Colonic mucosa (tissue), 4 donors: ENCODE measurements around the gene DEPDC4. TPM values are rescaled to one million over a fixed set of nuclear protein-coding genes. Genes with fewer than 3 reads are reported as not detected.

Experiments used
- DNase-seq: peaks from one replicate; pipeline ENCODE4 v3.0.0-alpha.2; 2020
- H3K27ac ChIP-seq: fragments of 200-600 bp; one replicate; pipeline ENCODE4 v1.8.0; 2021
- H3K27me3 ChIP-seq: fragments of 200-600 bp; one replicate; pipeline ENCODE4 v1.8.0; 2021
- H3K36me3 ChIP-seq: fragments of 200-600 bp; one replicate; pipeline ENCODE4 v1.8.0; 2021
- H3K4me1 ChIP-seq: fragments of 200-600 bp; one replicate; pipeline ENCODE4 v1.8.0; 2021; ENCODE audit warnings: mild to moderate bottlenecking
- H3K4me3 ChIP-seq: fragments of 200-600 bp; one replicate; pipeline ENCODE4 v1.8.0; 2021
- H3K9ac ChIP-seq, 2 donors: one replicate each; pipeline ENCODE4 v1.7.0; 2013; ENCODE audit warnings: control low read depth in 2 of 2, low read depth in 2 of 2, low read length in 2 of 2
- H3K9me3 ChIP-seq: fragments of 200-600 bp; one replicate; pipeline ENCODE4 v1.8.0; 2021
- CTCF ChIP-seq: fragments of 200-600 bp; IDR thresholded peaks from one replicate; pipeline ENCODE4 v1.8.0; 2022; ENCODE audit warnings: antibody characterized with exemption, mild to moderate bottlenecking
- intact Hi-C: fragments of 100-400 bp; cut with DNase I; formaldehyde crosslinking; loops from one replicate; pipeline ENCODE4 v1.14.1; 2022
- total RNA-seq, 2 donors: library from RNA; stranded (reverse); fragmentation: NEBNext Ultra II Directional in 1 of 2; extraction: Animal tissue kit (Norgen Biotek cat#: 25700) in 1 of 2; gene quantifications; one replicate each; pipeline ENCODE4 v1.2.1, GENCODE V29; 2021
- donor health status: healthy.
- donor health status: DM: no; HTN: no; CAD: no.
- donor health status: DM: no; HTN: no; CAD: no.

Gene DEPDC4
- total RNA-seq, 2 donors from 2014 or later, result 2.8 to 2.9 TPM

GRCh38 chr12:100199023-100199346, 67.9 kb downstream of the DEPDC4 start:
- Histone ChIP-seq H3K27ac (peak overlapping the region; percentile 78), H3K9me3 (no peaks in the 10 kb centered on the region), H3K4me3 (peak overlapping the region; percentile 72), H3K9ac (peak overlapping the region; percentile 62 to 81), H3K4me1 (peaks cover 4% of the 10 kb centered on the region), H3K36me3 (no peaks in the 10 kb centered on the region), H3K27me3 (no peaks in the 10 kb centered on the region)
- intact Hi-C loops, result loop anchor here (5.0 to 10.0 kb wide), 2 partner anchors 37 to 124 kb away; no protein-coding TSS in a partner anchor
- DNase-seq, result peak; percentile 28
- no peak for TF ChIP-seq CTCF

GRCh38 chr12:100197486-100197885, 69.4 kb downstream of the DEPDC4 start:
- Histone ChIP-seq H3K4me3 (no peak overlapping the region), H3K4me1 (peaks cover 4% of the 10 kb centered on the region), H3K9ac (no peak overlapping the region), H3K27ac (no peak overlapping the region), H3K27me3 (no peaks in the 10 kb centered on the region), H3K36me3 (no peaks in the 10 kb centered on the region), H3K9me3 (no peaks in the 10 kb centered on the region)
- no peak for DNase-seq
- TF ChIP-seq CTCF, result no peak
- intact Hi-C loops, result loop anchor here (5.0 to 10.0 kb wide), 2 partner anchors 35 to 123 kb away; no protein-coding TSS in a partner anchor

DNA sequence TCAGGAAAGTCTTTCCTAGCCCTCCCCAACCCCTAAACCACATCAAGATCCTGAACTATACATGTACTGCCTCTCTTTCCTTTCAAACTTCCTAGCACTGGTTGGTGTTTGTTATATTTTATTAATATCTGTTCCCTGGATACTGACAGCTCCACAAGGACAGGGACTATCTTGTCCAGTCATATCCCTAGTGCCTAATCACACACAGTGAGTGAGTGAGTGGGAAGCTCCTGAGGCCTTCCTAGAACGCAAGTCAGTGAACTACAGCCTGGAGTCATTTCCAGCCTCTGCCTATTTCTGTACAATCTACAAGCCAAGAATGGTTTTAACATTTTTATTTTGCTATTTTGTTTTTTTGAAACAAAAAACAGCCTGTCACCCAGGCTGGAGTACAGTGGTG, 73.8 kb downstream of the DEPDC4 start:
- intact Hi-C loops, result loop anchor here (10.0 kb wide), 1 partner anchor 118 kb away; no protein-coding TSS in a partner anchor
- Histone ChIP-seq H3K4me3 (no peak overlapping the region), H3K27ac (no peak overlapping the region), H3K4me1 (no peaks in the 10 kb centered on the region), H3K9ac (no peak overlapping the region), H3K27me3 (no peaks in the 10 kb centered on the region), H3K36me3 (no peaks in the 10 kb centered on the region), H3K9me3 (no peaks in the 10 kb centered on the region)
- no peak for DNase-seq
- no peak for TF ChIP-seq CTCF

Other genes with a start within 250 kb of the DEPDC4 start
- 10 to 100 TPM; 20.2 to 23.8 TPM for gene BLTP3B, start 124.2 kb downstream of the DEPDC4 start, total RNA-seq
- 10 to 100 TPM; 24.3 to 37.7 TPM for gene ACTR6, start 66.3 kb downstream of the DEPDC4 start, total RNA-seq
- gene SCYL2, start 98 bp upstream of the DEPDC4 start, total RNA-seq, result 10 to 100 TPM; 58.4 to 91.1 TPM
- 1 to 10 TPM in 1 of 2 donors, under 1 TPM in 1; 0.91 to 3.3 TPM for gene SLC17A8, start 90.0 kb upstream of the DEPDC4 start, total RNA-seq
- gene NR1H4, start 206.8 kb upstream of the DEPDC4 start, total RNA-seq, result 10 to 100 TPM in 1 of 2 donors, 1 to 10 TPM in 1; 2.2 to 20.5 TPM